Kidney glomerular epithelial cell (primary cell): ENCODE measurements around the gene ART1.

Experiments
- DNase-seq: peaks from one replicate; lab custom pipeline; 2025; lab: John Stamatoyannopoulos, UW

Gene ART1

GRCh38 chr11:3666023-3666530 lies 21.1 kb downstream of the ART1 start:
- DNase-seq, result no peak

GRCh38 chr11:3667149-3668035 lies 22.5 kb downstream of the ART1 start:
- no peak for DNase-seq

GRCh38 chr11:3669128-3669527 lies 24.2 kb downstream of the ART1 start:
- no peak for DNase-seq

DNA sequence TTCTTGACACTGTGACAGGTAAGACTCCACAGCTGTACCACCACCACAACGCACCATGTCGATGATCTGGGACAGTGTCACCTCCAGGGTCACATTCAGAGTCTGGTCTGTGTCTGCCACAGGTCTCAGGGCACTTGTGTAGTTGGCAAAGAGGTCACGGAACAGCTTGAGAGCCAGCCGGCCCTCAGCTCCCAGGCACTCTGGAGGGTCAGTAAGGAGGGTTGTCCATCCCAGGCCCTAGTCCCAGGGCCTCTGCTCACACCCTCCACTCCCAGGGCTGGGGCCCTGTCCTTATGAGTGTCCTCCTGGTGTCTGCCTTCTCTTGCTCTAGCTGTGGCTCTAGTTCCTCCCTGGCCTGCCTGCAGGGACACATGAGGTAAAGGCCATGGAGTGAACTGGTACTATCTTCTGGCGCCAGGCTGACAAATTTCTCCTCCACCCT lies 24.8 kb downstream of the ART1 start:
- DNase-seq, result no peak

DNA sequence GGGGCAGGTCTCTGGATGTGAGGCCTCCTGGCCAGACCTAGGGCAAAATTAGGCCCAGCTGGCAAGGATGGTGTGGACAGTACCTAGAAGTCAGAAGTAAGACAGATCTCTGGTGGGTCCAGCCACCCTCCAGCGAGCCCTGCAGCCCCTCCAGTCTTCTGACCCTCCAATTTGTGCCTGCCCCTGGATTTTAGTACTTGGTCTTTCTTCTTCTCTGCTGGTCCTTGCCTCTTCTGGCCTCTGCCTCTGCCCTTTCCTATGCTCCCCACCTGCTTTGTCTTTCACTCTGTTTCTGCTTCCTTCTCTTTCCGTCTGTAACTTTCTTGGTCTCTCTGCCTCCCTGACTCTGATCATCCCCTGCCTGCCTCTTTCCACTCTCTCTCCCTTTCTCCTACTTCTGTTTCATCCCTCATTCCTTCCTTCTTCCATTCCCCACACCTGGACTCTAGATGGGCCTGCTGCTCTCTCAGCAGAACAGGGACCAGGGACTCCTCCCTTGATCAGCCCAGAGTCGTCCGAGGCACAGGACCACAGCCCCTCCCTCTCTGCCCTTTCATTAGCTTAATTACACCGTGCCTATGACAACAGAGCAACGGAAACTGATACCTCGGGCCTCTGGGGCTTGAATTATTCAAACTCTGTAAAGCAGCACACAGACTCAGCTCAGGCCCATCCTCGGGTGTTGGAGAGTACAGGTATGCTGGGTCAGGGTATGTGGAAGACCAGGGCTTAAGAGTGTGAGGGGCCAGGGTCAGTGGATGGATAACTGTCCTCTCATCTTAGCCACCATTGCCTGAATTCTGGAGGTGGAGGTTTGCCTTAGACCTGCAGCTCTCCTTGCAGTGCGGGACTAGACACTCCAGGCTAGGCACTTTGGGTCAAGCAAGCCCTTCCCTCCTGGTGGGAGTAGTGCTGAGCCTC lies 26.7 kb downstream of the ART1 start, which contains the start of gene CHRNA10:
CHRNA10 (minus strand) TSS at position 51 of the 921 bp plus-strand sequence. CDS start 72 bp downstream, outside the sequence.
- DNase-seq, result no peak

- DNase-seq, result peak; percentile 83
Observed at GRCh38 chr11:3674189-3674588, 29.3 kb downstream of the ART1 start.

DNA sequence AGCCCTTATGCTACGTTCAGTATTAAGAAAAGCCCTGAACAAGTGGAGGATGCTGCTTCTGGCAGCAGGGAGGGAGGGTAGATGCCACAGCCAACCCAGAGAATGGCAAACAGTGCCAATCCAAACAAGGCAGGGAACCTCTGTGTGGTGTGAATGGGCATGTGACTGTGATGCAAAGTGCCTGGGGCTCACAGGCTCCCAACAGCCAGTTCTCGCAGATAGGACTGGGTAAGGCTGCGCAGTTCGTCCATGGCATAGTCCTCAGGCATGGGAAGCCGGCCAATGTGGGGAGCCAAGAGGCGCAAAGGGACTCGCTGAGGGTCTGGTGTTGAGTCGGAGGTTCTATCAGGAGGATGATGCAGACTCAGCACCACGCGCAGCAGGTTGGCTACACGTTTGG lies 31.0 kb downstream of the ART1 start:
- DNase-seq, result no peak

- no peak for DNase-seq
Observed at GRCh38 chr11:3679077-3679476, 34.1 kb downstream of the ART1 start.

- DNase-seq, result no peak
Observed at GRCh38 chr11:3683039-3683438, 38.1 kb downstream of the ART1 start.

GRCh38 chr11:3684129-3684818 lies 39.3 kb downstream of the ART1 start:
- no peak for DNase-seq

DNA sequence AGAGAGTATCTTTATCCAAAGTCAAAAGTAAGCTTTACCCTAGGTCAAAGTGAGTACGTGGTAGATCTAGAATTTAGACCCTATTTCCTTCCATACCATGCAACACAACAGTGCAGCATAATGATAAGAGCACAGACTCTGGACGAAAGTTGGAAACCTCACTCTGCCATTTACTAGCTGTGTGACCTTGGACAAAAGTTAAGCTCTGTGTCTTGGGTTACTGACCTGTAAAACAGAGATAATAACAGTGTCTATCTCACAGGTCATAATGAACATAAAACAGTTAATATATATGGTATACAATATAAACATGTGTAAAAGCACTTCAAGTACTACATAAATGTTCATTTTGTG lies 39.9 kb downstream of the ART1 start:
- no peak for DNase-seq

DNA sequence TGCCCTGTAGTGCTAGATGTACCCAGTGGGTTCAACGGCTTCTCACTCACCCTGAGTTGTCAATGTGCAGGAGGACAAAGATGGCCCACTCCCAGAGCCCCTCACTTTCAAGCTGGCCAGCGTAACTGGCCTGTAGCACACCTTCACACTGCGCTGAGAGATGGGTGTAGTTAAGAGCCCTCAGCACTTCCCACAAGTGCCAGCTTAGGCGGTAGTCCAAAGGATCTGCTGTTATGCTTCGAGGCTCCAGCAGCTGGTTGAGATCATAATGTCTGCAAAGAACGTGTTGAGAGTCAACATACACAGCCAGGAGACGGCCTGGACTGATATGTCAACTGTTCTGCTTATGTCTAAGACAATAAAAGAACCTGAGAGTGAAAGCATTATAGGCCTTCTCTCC lies 41.0 kb downstream of the ART1 start:
- DNase-seq, result no peak

- DNase-seq, result no peak
Observed at GRCh38 chr11:3686751-3687150, 41.8 kb downstream of the ART1 start.

DNA sequence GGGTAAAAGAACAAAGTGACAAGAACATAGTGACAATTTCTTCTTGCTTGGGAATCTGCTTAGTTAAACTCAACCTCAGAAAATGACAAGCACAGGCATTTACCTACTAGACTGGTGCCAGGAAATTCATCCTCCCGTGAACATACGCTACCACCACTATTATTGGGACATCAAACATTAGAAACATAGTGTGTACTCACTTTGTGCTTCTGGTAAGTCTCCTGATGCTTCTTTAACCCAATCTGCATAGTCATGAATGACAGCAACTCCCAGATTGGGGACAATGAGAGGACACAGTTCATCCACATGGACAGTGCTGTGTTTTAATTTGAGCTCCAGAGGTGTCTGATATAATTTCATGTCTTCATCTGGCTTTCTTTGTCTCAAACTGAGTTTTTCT lies 55.5 kb downstream of the ART1 start:
- no peak for DNase-seq

DNA sequence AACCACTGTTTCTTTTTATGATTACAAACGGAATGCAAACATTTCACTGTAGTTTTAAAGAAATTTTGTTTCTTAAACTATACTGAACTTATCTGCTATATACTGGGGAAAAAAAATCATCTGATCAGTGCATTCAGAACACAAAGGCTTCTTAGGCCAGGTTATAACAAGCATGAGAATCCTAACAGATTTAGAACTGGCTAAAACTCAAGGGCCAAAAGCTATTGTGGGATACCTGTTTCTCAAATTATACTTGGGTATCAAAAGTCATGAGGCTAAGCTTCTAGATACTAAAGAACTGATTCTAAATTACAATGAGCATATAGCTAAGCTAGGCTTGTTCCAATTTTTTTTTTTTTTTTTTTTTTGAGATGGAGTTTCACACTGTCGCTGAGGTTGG lies 56.0 kb downstream of the ART1 start:
- DNase-seq, result no peak

GRCh38 chr11:3703383-3703782 lies 58.5 kb downstream of the ART1 start:
- DNase-seq, result no peak

GRCh38 chr11:3707176-3707575 lies 62.2 kb downstream of the ART1 start:
- no peak for DNase-seq

- DNase-seq, result no peak
Observed at GRCh38 chr11:3709977-3710376, 65.0 kb downstream of the ART1 start.

- no peak for DNase-seq
Observed at GRCh38 chr11:3710485-3711259, 65.7 kb downstream of the ART1 start.

- no peak for DNase-seq
Observed at GRCh38 chr11:3712274-3712673, 67.3 kb downstream of the ART1 start.
